Stimulated activated effector memory CD8-positive, alpha-beta T cell treated with anti-CD3 and anti-CD28 coated beads, Interleukin-12 subunit alpha, Interleukin-12 subunit beta, amount 100 ng/mL, for 72 hours (primary cell): ENCODE results near the gene ARHGEF25.
A peak's percentile ranks its signal among the peaks of the same experiment; 100 is the strongest.

ENCODE experiments used
- ATAC-seq: fragments of 150-1000 bp; cut with Tn5 transposase; 2 replicates; pipeline ENCODE4 v1.10.0; 2021
- DNase-seq, 2 donors: peaks; one replicate each; pipeline ENCODE4 v3.0.0; 2021 to 2022; ENCODE audit warnings: low spot score in 2 of 2
- H3K27ac Mint-ChIP-seq: one replicate; pipeline ENCODE4 v1.8.0; 2022; ENCODE audit warnings: mild to moderate bottlenecking, mixed read lengths
- H3K36me3 Mint-ChIP-seq: one replicate; pipeline ENCODE4 v1.8.0; 2022; ENCODE audit warnings: mild to moderate bottlenecking, mixed read lengths
- H3K4me1 Mint-ChIP-seq: one replicate; pipeline ENCODE4 v1.8.0; 2022; ENCODE audit warnings: mixed read lengths
- H3K4me3 Mint-ChIP-seq: one replicate; pipeline ENCODE4 v1.8.0; 2022; ENCODE audit warnings: mild to moderate bottlenecking, mixed read lengths
- H3K9me3 Mint-ChIP-seq: one replicate; pipeline ENCODE4 v1.8.0; 2022; ENCODE audit warnings: mixed read lengths

ARHGEF25 gene

GRCh38 chr12:57600395-57600794 is 10.8 kb upstream of the ARHGEF25 start:
- DNase-seq = no peak
- Mint-ChIP-seq H3K36me3 (peaks cover 70% of the 10 kb centered on the region), H3K27ac (peak overlapping the region; percentile 67), H3K4me3 (no peak overlapping the region), H3K4me1 (peaks cover 29% of the 10 kb centered on the region), H3K9me3 (no peaks in the 10 kb centered on the region)
- ATAC-seq = no peak

- Mint-ChIP-seq H3K9me3 (no peaks in the 10 kb centered on the region), H3K27ac (peak overlapping the region; percentile 46), H3K4me1 (peaks cover 35% of the 10 kb centered on the region), H3K36me3 (peaks cover 49% of the 10 kb centered on the region), H3K4me3 (no peak overlapping the region)
- ATAC-seq (no peak), DNase-seq (no peak)
Observed at GRCh38 chr12:57602544-57602943, 8.7 kb upstream of the ARHGEF25 start.

- peaks cover 35% of the 10 kb centered on the region for H3K4me1 Mint-ChIP-seq
- no peak for ATAC-seq
- H3K27ac Mint-ChIP-seq = peak overlapping the region; percentile 86
Observed at GRCh38 chr12:57603324-57603723, 7.9 kb upstream of the ARHGEF25 start.

DNA sequence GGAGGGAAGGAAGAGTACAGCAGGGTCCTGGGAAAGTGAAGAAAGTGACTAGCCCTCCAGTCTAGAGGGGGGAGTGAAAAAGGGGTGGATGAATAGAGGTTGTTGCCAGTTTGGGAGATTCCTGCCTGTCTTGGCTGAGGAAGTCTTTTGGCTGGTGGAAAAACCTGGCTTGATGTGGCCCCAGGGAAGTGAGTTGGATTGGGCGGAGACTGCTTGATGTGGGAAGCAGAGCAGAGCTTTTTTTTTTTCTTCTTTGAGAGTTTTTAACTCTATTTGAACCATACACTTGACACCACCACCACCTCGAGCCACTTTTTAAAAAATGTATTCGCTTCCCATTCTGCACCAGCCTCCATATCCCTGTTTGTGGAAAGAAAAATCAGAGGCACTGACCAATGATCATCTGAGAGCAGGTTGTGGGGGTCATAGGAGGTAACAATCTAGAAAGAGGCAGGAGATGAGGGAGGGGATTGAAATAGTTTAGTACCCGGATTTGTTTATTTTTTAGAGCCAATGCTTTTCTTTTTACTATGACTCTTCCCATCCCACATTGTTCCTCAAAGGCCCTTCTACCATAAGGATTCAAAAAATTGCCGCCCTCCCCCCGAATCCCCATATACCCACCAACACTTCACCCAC is 7.3 kb upstream of the ARHGEF25 start:
- Mint-ChIP-seq H3K4me3 (peak overlapping the region; percentile 74), H3K27ac (peak overlapping the region; percentile 86), H3K4me1 (peaks cover 35% of the 10 kb centered on the region), H3K36me3 (peaks cover 35% of the 10 kb centered on the region), H3K9me3 (no peaks in the 10 kb centered on the region)
- DNase-seq (no peak), ATAC-seq (no peak)

More at GRCh38 chr12:57603324-57603723, 7.9 kb upstream of the ARHGEF25 start:
- no peaks in the 10 kb centered on the region for H3K9me3 Mint-ChIP-seq
- DNase-seq = no peak
- H3K36me3 Mint-ChIP-seq = peaks cover 41% of the 10 kb centered on the region
- peak overlapping the region; percentile 74 for H3K4me3 Mint-ChIP-seq

- ATAC-seq (peak; percentile 68), DNase-seq (peak in 1 of 2 donors; percentile 68)
- Mint-ChIP-seq H3K4me1 (peaks cover 35% of the 10 kb centered on the region), H3K9me3 (no peaks in the 10 kb centered on the region), H3K36me3 (peaks cover 29% of the 10 kb centered on the region), H3K4me3 (peak within 1 kb of the TSS; percentile 74), H3K27ac (peak within 1 kb of the TSS; percentile 86)
Observed at GRCh38 chr12:57604454-57604991, 6.7 kb upstream of the ARHGEF25 start, which contains the start of gene DTX3. TSS of gene DTX3 (plus strand) at chr12:57604824. CDS start at chr12:57606518, 1,694 bp downstream.

- H3K9me3 Mint-ChIP-seq = no peaks in the 10 kb centered on the region
- peaks cover 22% of the 10 kb centered on the region for H3K36me3 Mint-ChIP-seq
- H3K27ac Mint-ChIP-seq = peak overlapping the region; percentile 86
- H3K4me3 Mint-ChIP-seq = peak overlapping the region; percentile 74
- ATAC-seq (peak; percentile 44), DNase-seq (peak in 1 of 2 donors; percentile 64)
- H3K4me1 Mint-ChIP-seq = peaks cover 36% of the 10 kb centered on the region
Observed at GRCh38 chr12:57604992-57605810, 6.0 kb upstream of the ARHGEF25 start.

GRCh38 chr12:57605811-57606311 is 5.4 kb upstream of the ARHGEF25 start:
- ATAC-seq (no peak), DNase-seq (no peak)
- H3K27ac Mint-ChIP-seq = peak overlapping the region; percentile 86
- peaks cover 16% of the 10 kb centered on the region for H3K36me3 Mint-ChIP-seq
- H3K4me3 Mint-ChIP-seq = peak overlapping the region; percentile 74
- H3K9me3 Mint-ChIP-seq = no peaks in the 10 kb centered on the region
- peaks cover 43% of the 10 kb centered on the region for H3K4me1 Mint-ChIP-seq

DNA sequence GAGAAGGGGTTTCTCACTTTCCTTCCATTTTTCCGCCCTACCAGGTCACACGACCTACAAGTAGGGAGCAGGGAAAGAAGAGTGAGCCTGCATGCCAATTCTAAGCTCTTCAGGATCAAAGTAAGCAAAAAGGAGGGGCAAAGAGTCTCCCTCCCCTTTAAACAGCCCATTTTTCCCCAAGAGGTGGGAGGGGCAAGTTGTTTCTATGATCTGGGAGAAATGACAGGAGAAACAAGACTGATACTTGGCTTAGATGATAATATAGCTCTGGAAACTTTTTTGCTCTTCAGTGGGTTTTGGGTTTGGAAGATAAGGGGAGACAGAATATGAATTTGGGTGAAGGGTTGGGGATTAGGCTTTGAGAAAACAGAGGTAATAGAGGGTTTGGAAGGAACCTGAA is 4.8 kb upstream of the ARHGEF25 start:
- Mint-ChIP-seq H3K9me3 (no peaks in the 10 kb centered on the region), H3K4me1 (peaks cover 45% of the 10 kb centered on the region), H3K4me3 (no peak overlapping the region), H3K27ac (no peak overlapping the region), H3K36me3 (peaks cover 12% of the 10 kb centered on the region)
- DNase-seq = no peak
- no peak for ATAC-seq

DNA sequence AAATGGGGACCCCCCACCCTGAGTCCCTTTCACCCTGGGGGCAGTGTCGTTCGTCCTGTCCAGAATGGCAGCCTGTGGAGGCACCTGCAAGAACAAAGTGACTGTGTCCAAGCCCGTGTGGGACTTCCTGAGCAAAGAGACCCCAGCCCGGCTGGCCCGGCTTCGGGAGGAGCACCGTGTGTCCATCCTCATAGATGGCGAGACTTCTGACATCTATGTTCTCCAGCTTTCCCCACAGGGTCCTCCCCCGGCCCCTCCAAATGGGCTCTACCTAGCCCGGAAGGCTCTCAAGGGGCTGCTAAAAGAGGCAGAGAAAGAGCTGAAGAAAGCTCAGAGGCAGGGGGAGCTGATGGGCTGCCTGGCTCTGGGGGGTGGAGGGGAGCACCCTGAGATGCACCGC is 4.4 kb upstream of the ARHGEF25 start:
- no peak overlapping the region for H3K4me3 Mint-ChIP-seq
- peaks cover 45% of the 10 kb centered on the region for H3K4me1 Mint-ChIP-seq
- peaks cover 14% of the 10 kb centered on the region for H3K36me3 Mint-ChIP-seq
- DNase-seq = no peak
- no peak overlapping the region for H3K27ac Mint-ChIP-seq
- H3K9me3 Mint-ChIP-seq = no peaks in the 10 kb centered on the region
- no peak for ATAC-seq

- Mint-ChIP-seq H3K27ac (no peak overlapping the region), H3K4me3 (no peak overlapping the region), H3K9me3 (no peaks in the 10 kb centered on the region), H3K36me3 (peaks cover 8% of the 10 kb centered on the region), H3K4me1 (peaks cover 38% of the 10 kb centered on the region)
- DNase-seq (no peak), ATAC-seq (no peak)
Observed at GRCh38 chr12:57607958-57608663, 3.1 kb upstream of the ARHGEF25 start.

DNA sequence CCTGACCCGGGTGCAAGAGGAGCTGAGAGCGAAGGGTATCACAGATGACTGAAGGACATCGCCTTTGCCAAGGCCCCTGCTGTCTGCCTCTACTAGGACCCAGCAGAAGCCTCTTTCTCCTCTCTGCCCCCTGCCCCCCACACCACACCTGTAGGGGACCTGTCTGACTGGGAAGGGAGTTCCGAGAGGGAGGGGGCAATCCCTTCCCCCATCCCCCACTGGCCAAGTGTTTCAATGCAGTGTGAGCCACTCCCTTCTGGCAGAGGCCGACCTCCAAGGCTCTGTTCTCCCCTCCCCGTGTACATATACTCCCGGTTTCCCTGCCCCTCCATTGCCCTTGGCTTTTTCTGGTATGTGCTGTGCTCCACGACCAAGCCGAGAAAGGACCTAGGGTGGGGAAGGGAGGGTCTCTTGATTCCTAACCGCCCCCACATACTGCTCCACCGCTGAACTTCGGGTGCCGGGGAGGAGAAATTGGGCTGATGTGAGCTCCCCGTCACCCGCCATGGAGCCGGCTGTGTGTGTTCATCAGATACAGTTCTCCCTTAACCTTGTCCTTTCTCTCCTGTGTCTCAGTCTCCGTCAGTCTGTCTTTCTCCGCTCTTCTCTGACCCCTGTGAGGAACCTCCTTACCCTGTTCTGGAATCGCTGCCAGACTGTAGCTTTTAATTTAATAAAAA is 2.0 kb upstream of the ARHGEF25 start:
- DNase-seq (no peak), ATAC-seq (no peak)
- peaks cover 27% of the 10 kb centered on the region for H3K4me1 Mint-ChIP-seq
- H3K27ac Mint-ChIP-seq = no peak overlapping the region
- H3K4me3 Mint-ChIP-seq = no peak overlapping the region
- H3K36me3 Mint-ChIP-seq = peaks cover 4% of the 10 kb centered on the region
- no peaks in the 10 kb centered on the region for H3K9me3 Mint-ChIP-seq

DNA sequence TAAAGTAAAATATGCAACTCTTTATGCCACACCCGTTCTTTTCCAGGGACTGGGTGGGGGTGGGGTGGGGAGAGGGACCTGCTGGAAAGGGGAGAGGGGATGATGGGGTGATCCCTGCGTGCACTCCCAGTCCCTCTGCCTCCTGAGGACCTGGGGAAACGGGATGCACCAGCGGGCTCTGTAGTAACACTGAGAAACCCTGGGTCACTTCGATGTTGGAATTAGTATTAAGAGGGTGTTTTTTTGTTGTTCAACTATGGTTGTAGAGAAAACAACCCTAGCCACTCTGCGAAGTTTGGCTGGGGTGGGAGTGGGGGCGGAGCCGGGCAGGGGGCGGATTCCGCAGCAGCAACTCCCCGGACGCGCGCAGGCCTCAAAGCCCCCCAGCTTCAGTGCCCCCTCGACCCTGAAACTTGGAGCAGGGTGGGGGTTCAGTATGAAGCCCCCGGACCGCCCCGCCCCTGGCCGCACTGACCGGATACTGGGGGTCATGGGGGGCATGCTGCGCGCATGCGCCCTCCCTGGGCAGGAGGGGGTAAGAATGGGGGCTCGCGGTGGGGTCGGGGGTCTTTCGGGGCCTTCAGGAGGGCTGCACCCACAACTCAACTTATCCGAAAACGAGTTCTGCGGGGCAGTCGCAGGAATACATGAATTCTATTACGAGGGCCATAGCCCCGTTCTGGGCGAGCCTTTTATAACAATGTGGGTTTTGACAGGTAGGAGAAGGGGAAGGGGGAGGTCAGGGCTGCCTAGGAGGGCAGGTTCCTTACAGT is 1.3 kb upstream of the ARHGEF25 start:
- Mint-ChIP-seq H3K9me3 (no peaks in the 10 kb centered on the region), H3K4me3 (peak overlapping the region; percentile 72), H3K27ac (peak overlapping the region; percentile 73), H3K4me1 (peaks cover 20% of the 10 kb centered on the region), H3K36me3 (peaks cover 4% of the 10 kb centered on the region)
- ATAC-seq (no peak), DNase-seq (no peak)

- DNase-seq = no peak
- Mint-ChIP-seq H3K36me3 (peaks cover 4% of the 10 kb centered on the region), H3K4me1 (peaks cover 13% of the 10 kb centered on the region), H3K4me3 (peak overlapping the region; percentile 72), H3K9me3 (no peaks in the 10 kb centered on the region), H3K27ac (peak overlapping the region; percentile 73)
- ATAC-seq = no peak
Observed at GRCh38 chr12:57610554-57611107, 604 bp upstream of the ARHGEF25 start.
